H1 (cell line): ENCODE measurements around the gene TAS2R40. TPM values are rescaled to one million over a fixed set of nuclear protein-coding genes. Genes with fewer than 3 reads are reported as not detected.

Experiments used
- CTCF ChIA-PET: fragments of 300-600 bp; sonication (Branson Sonifier 250); formaldehyde crosslinking; loops from one replicate; lab custom pipeline; 2021; ENCODE audit not compliant: partially characterized antibody; lab: Charles Lee
- POLR2A ChIA-PET: fragments of 300-600 bp; sonication (Branson Sonifier 250); formaldehyde crosslinking; loops from one replicate; lab custom pipeline; 2021; ENCODE audit warnings: inconsistent platforms; ENCODE audit not compliant: partially characterized antibody; lab: Charles Lee
- DNase-seq, 2 experiments: peaks; one replicate each; pipeline versions ENCODE4 v3.0.0 to v3.0.0-alpha.2; 2010 to 2022; ENCODE audit warnings: low spot score in 2 of 2, low read depth in 1 of 2, mixed read lengths in 1 of 2
- FAIRE-seq: peaks from 2 replicates; lab custom pipeline; 2011; peaks lifted over from hg19 to GRCh38; lab: Jason Lieb, UNC
- H2AFZ ChIP-seq: 2 replicates; pipeline ENCODE4 v1.8.1; 2012; ENCODE audit warnings: low read length, inconsistent platforms
- H2AK5ac ChIP-seq: 2 replicates; pipeline ENCODE4 v1.6.1; 2013; ENCODE audit warnings: low read depth, low read length
- H2BK120ac ChIP-seq: replicated peaks from 2 replicates; pipeline ENCODE3; 2013; ENCODE audit warnings: low read depth, low read length, inconsistent platforms
- H2BK12ac ChIP-seq: 2 replicates; pipeline ENCODE4 v1.6.1; 2013; ENCODE audit warnings: low read depth, low read length
- H2BK15ac ChIP-seq: 2 replicates; pipeline ENCODE4 v1.6.1; 2013; ENCODE audit warnings: low read length
- H2BK20ac ChIP-seq: 2 replicates; pipeline ENCODE4 v1.6.1; 2013; ENCODE audit warnings: low read length
- H2BK5ac ChIP-seq: 2 replicates; pipeline ENCODE4 v1.6.1; 2013; ENCODE audit warnings: low read depth, low read length
- H3K14ac ChIP-seq: 2 replicates; pipeline ENCODE4 v1.6.1; 2013; ENCODE audit warnings: inconsistent platforms; ENCODE audit not compliant: insufficient read length
- H3K18ac ChIP-seq: 2 replicates; pipeline ENCODE4 v1.6.1; 2013; ENCODE audit warnings: low read length; ENCODE audit errors: extremely low read depth
- H3K23ac ChIP-seq: 2 replicates; pipeline ENCODE4 v1.6.1; 2013; ENCODE audit warnings: inconsistent platforms; ENCODE audit not compliant: insufficient read length
- H3K23me2 ChIP-seq: 2 replicates; pipeline ENCODE4 v1.6.1; 2013; ENCODE audit warnings: low read depth, low read length
- H3K27ac ChIP-seq: 2 replicates; pipeline ENCODE4 v1.6.1; 2011; ENCODE audit warnings: low read depth, low read length, inconsistent platforms
- H3K27me3 ChIP-seq, 4 experiments: replicated peaks in 1 of 4; 1 replicate in 1 of 4; 2 replicates in 3 of 4; pipeline versions ENCODE4 v1.6.1 to v1.8.1; 2011 to 2013; ENCODE audit warnings: low read length in 3 of 4, mild to moderate bottlenecking in 3 of 4, inconsistent platforms in 2 of 4, mixed read lengths in 2 of 4, moderate library complexity in 1 of 4; ENCODE audit not compliant: control insufficient read depth in 3 of 4, insufficient read depth in 3 of 4; ENCODE audit errors: extremely low read depth in 1 of 4
- H3K36me3 ChIP-seq, 4 experiments: 2 replicates each; pipeline versions ENCODE4 v1.6.1 to v1.8.1; 2011 to 2013; ENCODE audit warnings: mild to moderate bottlenecking in 4 of 4, low read length in 3 of 4, moderate library complexity in 2 of 4, control low read depth in 1 of 4, inconsistent platforms in 1 of 4; ENCODE audit not compliant: insufficient read depth in 4 of 4, control insufficient read depth in 2 of 4
- H3K4ac ChIP-seq: replicated peaks from 2 replicates; pipeline ENCODE3; 2013; ENCODE audit warnings: low read length, low read depth, mixed read lengths, inconsistent platforms; ENCODE audit not compliant: insufficient read length
- H3K4me1 ChIP-seq, 4 experiments: replicated peaks in 1 of 4; 1 replicate in 1 of 4; 2 replicates in 3 of 4; pipeline versions ENCODE4 v1.6.1 to v1.8.1; 2011 to 2013; ENCODE audit warnings: low read length in 3 of 4, inconsistent platforms in 2 of 4, mixed read lengths in 1 of 4; ENCODE audit not compliant: insufficient read depth in 4 of 4, control insufficient read depth in 3 of 4
- H3K4me2 ChIP-seq, 2 experiments: 2 replicates each; pipeline versions ENCODE4 v1.6.1 to v1.8.1; 2011 to 2013; ENCODE audit warnings: low read depth in 2 of 2, low read length in 2 of 2, control low read depth in 1 of 2, inconsistent platforms in 1 of 2, mild to moderate bottlenecking in 1 of 2; ENCODE audit not compliant: insufficient read depth in 1 of 2
- H3K4me3 ChIP-seq, 4 experiments: fragments of 200-600, 300-600 bp in 1 of 4; sonication (generic), shearing (Covaris generic), sonication (Bioruptor Twin) in 1 of 4; 2 replicates each; pipeline versions ENCODE4 v1.5.1 to v1.8.1; 2011 to 2016; ENCODE audit warnings: low read length in 4 of 4, low read depth in 3 of 4, control low read depth in 2 of 4, inconsistent platforms in 2 of 4, mild to moderate bottlenecking in 2 of 4, mixed read lengths in 1 of 4, moderate library complexity in 1 of 4; ENCODE audit not compliant: insufficient read depth in 2 of 4; ENCODE audit errors: extremely low read depth in 1 of 4
- H3K56ac ChIP-seq: replicated peaks from 2 replicates; pipeline ENCODE3; 2013; ENCODE audit warnings: low read depth, mild to moderate bottlenecking, mixed read lengths, low read length, inconsistent platforms; ENCODE audit not compliant: insufficient read length
- H3K79me1 ChIP-seq: 2 replicates; pipeline ENCODE4 v1.6.1; 2013; ENCODE audit warnings: low read depth, low read length, control low read depth
- H3K79me2 ChIP-seq, 2 experiments: 2 replicates each; pipeline versions ENCODE4 v1.6.1 to v1.8.1; 2012 to 2013; ENCODE audit warnings: low read length in 2 of 2, mild to moderate bottlenecking in 2 of 2, inconsistent platforms in 1 of 2; ENCODE audit not compliant: insufficient read depth in 2 of 2, control insufficient read depth in 1 of 2
- H3K9ac ChIP-seq, 4 experiments: replicated peaks in 1 of 4; 1 replicate in 1 of 4; 2 replicates in 3 of 4; pipeline versions ENCODE4 v1.6.1 to v1.8.1; 2011 to 2013; ENCODE audit warnings: low read depth in 3 of 4, low read length in 3 of 4, control low read depth in 2 of 4, mild to moderate bottlenecking in 2 of 4, moderate library complexity in 2 of 4, inconsistent platforms in 1 of 4; ENCODE audit errors: extremely low read depth in 1 of 4
- H3K9me3 ChIP-seq, 2 experiments: 2 replicates each; pipeline versions ENCODE4 v1.6.1 to v1.8.1; 2012 to 2013; ENCODE audit warnings: mild to moderate bottlenecking in 2 of 2, moderate library complexity in 2 of 2, control low read depth in 1 of 2, inconsistent platforms in 1 of 2, low read depth in 1 of 2, low read length in 1 of 2, mixed read lengths in 1 of 2; ENCODE audit not compliant: insufficient read depth in 2 of 2
- H4K20me1 ChIP-seq, 2 experiments: replicated peaks in 1 of 2; 2 replicates each; pipeline versions ENCODE3 to v1.8.1; 2011 to 2013; ENCODE audit warnings: inconsistent platforms in 2 of 2, low read length in 2 of 2, mild to moderate bottlenecking in 1 of 2; ENCODE audit not compliant: insufficient read depth in 2 of 2, control insufficient read depth in 1 of 2
- H4K5ac ChIP-seq: 2 replicates; pipeline ENCODE4 v1.6.1; 2013; ENCODE audit warnings: low read length, low read depth, mixed read lengths, inconsistent platforms; ENCODE audit not compliant: insufficient read length
- H4K8ac ChIP-seq: 2 replicates; pipeline ENCODE4 v1.8.0; 2013; ENCODE audit warnings: mild to moderate bottlenecking, moderate library complexity, low read length, inconsistent platforms; ENCODE audit not compliant: insufficient read depth; ENCODE audit errors: extremely low read depth
- H4K91ac ChIP-seq: replicated peaks from 2 replicates; pipeline ENCODE3; 2013; ENCODE audit warnings: low read length, mixed read lengths, inconsistent platforms; ENCODE audit not compliant: insufficient read length
- BACH1 ChIP-seq: IDR thresholded peaks from 2 replicates; pipeline ENCODE4 v1.6.1; 2012; ENCODE audit warnings: low read length, improper control_type of control experiment
- BRCA1 ChIP-seq: IDR thresholded peaks from 2 replicates; pipeline ENCODE4 v1.6.1; 2012; ENCODE audit warnings: low read depth, low read length, improper control_type of control experiment
- CBX8 ChIP-seq: fragments of 300-800, 300-1000 bp; sonication (generic); IDR thresholded peaks from 2 replicates; pipeline ENCODE4 v1.7.1; 2016; ENCODE audit warnings: low read depth, low read length, borderline replicate concordance
- EGR1 ChIP-seq: IDR thresholded peaks from 2 replicates; pipeline ENCODE4 v1.6.1; 2011; ENCODE audit warnings: low read depth, low read length, borderline replicate concordance
- EZH2 ChIP-seq: fragments of 200-600 bp; sonication (generic); IDR thresholded peaks from 2 replicates; pipeline ENCODE4 v1.7.1; 2012; ENCODE audit warnings: low read depth, mild to moderate bottlenecking, moderate library complexity, low read length, inconsistent platforms; ENCODE audit not compliant: severe bottlenecking
- GABPA ChIP-seq: IDR thresholded peaks from 2 replicates; pipeline ENCODE4 v1.6.1; 2011; ENCODE audit warnings: mild to moderate bottlenecking, low read length, moderate library complexity, borderline replicate concordance; ENCODE audit not compliant: insufficient read depth
- JUN ChIP-seq: IDR thresholded peaks from 2 replicates; pipeline ENCODE4 v1.6.1; 2011; ENCODE audit warnings: low read depth, mild to moderate bottlenecking, improper control_type of control experiment, low read length
- PHF8 ChIP-seq: fragments of 200-600 bp; sonication (generic); conservative IDR thresholded peaks from 2 replicates; pipeline ENCODE4 v1.7.1; 2012; ENCODE audit warnings: low read depth, mild to moderate bottlenecking, inconsistent platforms, low read length, moderate library complexity
- SIX5 ChIP-seq: IDR thresholded peaks from 2 replicates; pipeline ENCODE4 v1.6.1; 2011; ENCODE audit warnings: mild to moderate bottlenecking, low read depth, low read length
- SUZ12 ChIP-seq: fragments of 200-600 bp; sonication (generic); IDR thresholded peaks from 2 replicates; pipeline ENCODE4 v1.6.1; 2012; ENCODE audit warnings: mild to moderate bottlenecking, inconsistent platforms, low read length, moderate library complexity, mixed read lengths
- WGBS, 2 experiments: shearing (Covaris generic) in 1 of 2; methylation state at CpG; one replicate each; pipeline versions ENCODE4 v1.1.6 to v1.1.7; 2013 to 2015; ENCODE audit warnings: low lambda C conversion rate in 2 of 2, mixed read lengths in 2 of 2, inconsistent platforms in 1 of 2, low coverage in 1 of 2, missing lambda C conversion rate in 1 of 2; ENCODE audit not compliant: insufficient replicate concordance in 2 of 2, insufficient coverage in 1 of 2, insufficient read length in 1 of 2; ENCODE audit errors: extremely low coverage in 1 of 2, missing lambda C conversion rate in 1 of 2; 5-methylcytosine and 5-hydroxymethylcytosine counted together
- polyA plus RNA-seq, 7 experiments: library from polyadenylated mRNA; depleted of rRNA in 3 of 7; stranded (reverse) in 5 of 7; unstranded in 2 of 7; fragments of >200 nt in 5 of 7; fragments of 200-250 nt in 2 of 7; gene quantifications; 1 replicate in 5 of 7; 2 replicates in 1 of 7; 4 replicates in 1 of 7; pipeline versions ENCODE4 v1.2.1 to v1.2.3, GENCODE V29; 2011 to 2013; ENCODE audit warnings: missing spikeins in 2 of 7, mixed read lengths in 2 of 7
- total RNA-seq: library from RNA; stranded (reverse); fragmentation: NEBNext Ultra II Directional; extraction: Animal tissue kit (Norgen Biotek cat#: 25700); gene quantifications from 2 replicates; pipeline ENCODE4 v1.2.1, GENCODE V29; 2021
- TF ChIP-seq, protein P1 (sequence below): IDR thresholded peaks from 2 replicates; pipeline ENCODE4 v1.6.1; 2011; ENCODE audit warnings: low read depth, mild to moderate bottlenecking, low read length; ENCODE audit not compliant: insufficient read depth
- TF ChIP-seq, protein P2 (sequence below): IDR thresholded peaks from 2 replicates; pipeline ENCODE4 v1.6.1; 2012; ENCODE audit warnings: low read length, inconsistent platforms

The TAS2R40 gene
- total and polyA plus RNA-seq, 2 of the 8 experiments (the other 6 are each of a cell fraction or from before 2014, with no cell fraction given) = not detected

DNA sequence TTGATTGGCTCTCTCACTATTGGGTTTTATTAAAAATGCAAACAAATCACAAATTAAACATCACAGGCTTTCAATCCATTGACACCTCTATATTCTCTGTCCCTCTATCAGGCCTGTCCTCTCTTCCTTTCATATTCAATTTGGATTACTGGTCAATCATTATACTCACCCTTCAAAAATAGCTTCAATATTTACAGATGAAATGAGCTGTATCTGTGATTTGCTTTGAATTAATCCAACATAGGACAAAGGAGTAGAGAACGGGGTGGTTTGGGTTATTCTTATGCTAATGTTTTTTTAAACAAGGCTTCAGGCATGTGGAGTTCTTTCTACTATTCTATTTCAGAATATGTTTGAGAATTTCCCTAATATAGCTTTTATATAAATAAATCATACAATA, 36.3 kb upstream of the TAS2R40 start:
- Histone ChIP-seq H3K79me1 (no peaks in the 10 kb centered on the region), H3K4ac (no peak overlapping the region), H4K91ac (no peak overlapping the region), H2AK5ac (no peak overlapping the region), H3K18ac (no peak overlapping the region), H3K56ac (no peak overlapping the region), H2AFZ (no peak overlapping the region), H3K23me2 (no peaks in the 10 kb centered on the region), H3K27ac (no peak overlapping the region), H2BK120ac (no peak overlapping the region), H3K14ac (no peak overlapping the region), H3K79me2 (no peaks in the 10 kb centered on the region), H2BK5ac (no peak overlapping the region), H2BK15ac (no peak overlapping the region), H3K4me2 (no peak overlapping the region), H3K9me3 (no peaks in the 10 kb centered on the region), H3K36me3 (no peaks in the 10 kb centered on the region), H3K23ac (no peak overlapping the region), H4K5ac (no peak overlapping the region), H2BK12ac (no peak overlapping the region), H4K20me1 (no peaks in the 10 kb centered on the region), H3K4me3 (no peak overlapping the region), H3K4me1 (peaks cover 0 to 6% (median 1%) of the 10 kb centered on the region in 4 experiments; a peak in 3 of 7 replicates), H3K27me3 (no peaks in the 10 kb centered on the region), H3K9ac (no peak overlapping the region), H2BK20ac (no peak overlapping the region), H4K8ac (no peak overlapping the region)
- DNase-seq = no peak
- FAIRE-seq = no peak
- 37% methylated on average over 1 of the region's 1 CpG; no CpG with 5 or more reads in 1 of the 2 experiments for WGBS, 2 experiments
- ChIA-PET CTCF (interaction anchor here (0.9 to 1.1 kb wide), 2 partner anchors 30 to 180 kb away, joined by 3 to 4 read pairs; no protein-coding TSS in a partner anchor), POLR2A (no interaction called here)
- TF ChIP-seq EZH2 (no peak), BACH1 (no peak), EGR1 (no peak), JUN (no peak), BRCA1 (no peak), GABPA (no peak), PHF8 (no peak), CBX8 (no peak), SUZ12 (no peak), SIX5 (no peak)
- TF ChIP-seq, protein P1, sequence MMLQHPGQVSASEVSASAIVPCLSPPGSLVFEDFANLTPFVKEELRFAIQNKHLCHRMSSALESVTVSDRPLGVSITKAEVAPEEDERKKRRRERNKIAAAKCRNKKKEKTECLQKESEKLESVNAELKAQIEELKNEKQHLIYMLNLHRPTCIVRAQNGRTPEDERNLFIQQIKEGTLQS = no peak
- TF ChIP-seq, protein P2, sequence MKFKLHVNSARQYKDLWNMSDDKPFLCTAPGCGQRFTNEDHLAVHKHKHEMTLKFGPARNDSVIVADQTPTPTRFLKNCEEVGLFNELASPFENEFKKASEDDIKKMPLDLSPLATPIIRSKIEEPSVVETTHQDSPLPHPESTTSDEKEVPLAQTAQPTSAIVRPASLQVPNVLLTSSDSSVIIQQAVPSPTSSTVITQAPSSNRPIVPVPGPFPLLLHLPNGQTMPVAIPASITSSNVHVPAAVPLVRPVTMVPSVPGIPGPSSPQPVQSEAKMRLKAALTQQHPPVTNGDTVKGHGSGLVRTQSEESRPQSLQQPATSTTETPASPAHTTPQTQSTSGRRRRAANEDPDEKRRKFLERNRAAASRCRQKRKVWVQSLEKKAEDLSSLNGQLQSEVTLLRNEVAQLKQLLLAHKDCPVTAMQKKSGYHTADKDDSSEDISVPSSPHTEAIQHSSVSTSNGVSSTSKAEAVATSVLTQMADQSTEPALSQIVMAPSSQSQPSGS = no peak
